CD4-positive, alpha-beta T cell treated with Interleukin-6 for 4 hours (primary cell): ENCODE measurements around the gene S100PBP.

ENCODE experiments used
- DNase-seq: peaks from one replicate; pipeline ENCODE4 v3.0.0-alpha.2; 2020; ENCODE audit warnings: mixed read lengths

Gene S100PBP

DNA sequence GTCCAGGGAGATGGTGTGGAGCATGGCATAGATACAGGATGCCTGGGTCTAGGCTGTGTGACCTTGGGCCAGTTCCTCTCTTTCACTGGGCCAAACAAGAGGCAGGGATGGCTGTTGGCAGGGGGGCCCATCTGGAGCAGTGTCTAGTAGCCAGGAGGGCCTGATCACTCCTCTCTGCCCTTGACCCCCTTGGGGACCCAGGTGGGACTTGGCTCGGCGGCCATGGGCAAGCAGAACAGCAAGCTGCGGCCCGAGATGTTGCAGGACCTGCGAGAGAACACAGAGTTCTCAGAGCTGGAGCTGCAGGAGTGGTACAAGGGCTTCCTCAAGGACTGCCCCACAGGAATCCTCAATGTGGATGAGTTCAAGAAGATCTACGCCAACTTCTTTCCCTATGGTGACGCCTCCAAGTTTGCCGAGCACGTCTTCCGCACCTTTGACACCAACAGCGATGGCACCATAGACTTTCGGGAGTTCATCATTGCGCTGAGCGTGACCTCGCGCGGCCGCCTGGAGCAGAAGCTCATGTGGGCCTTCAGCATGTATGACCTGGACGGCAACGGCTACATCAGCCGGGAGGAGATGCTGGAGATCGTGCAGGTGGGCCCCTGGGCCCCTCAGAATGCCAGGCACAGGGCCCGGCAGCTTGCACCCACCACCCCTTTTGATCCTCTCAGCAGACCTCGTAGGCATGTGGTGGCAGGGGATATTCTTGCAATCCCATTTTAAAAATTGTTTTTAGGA lies 71.4 kb downstream of the S100PBP start:
- DNase-seq = no peak

GRCh38 chr1:32889731-32890278 lies 72.4 kb downstream of the S100PBP start:
- no peak for DNase-seq

DNA sequence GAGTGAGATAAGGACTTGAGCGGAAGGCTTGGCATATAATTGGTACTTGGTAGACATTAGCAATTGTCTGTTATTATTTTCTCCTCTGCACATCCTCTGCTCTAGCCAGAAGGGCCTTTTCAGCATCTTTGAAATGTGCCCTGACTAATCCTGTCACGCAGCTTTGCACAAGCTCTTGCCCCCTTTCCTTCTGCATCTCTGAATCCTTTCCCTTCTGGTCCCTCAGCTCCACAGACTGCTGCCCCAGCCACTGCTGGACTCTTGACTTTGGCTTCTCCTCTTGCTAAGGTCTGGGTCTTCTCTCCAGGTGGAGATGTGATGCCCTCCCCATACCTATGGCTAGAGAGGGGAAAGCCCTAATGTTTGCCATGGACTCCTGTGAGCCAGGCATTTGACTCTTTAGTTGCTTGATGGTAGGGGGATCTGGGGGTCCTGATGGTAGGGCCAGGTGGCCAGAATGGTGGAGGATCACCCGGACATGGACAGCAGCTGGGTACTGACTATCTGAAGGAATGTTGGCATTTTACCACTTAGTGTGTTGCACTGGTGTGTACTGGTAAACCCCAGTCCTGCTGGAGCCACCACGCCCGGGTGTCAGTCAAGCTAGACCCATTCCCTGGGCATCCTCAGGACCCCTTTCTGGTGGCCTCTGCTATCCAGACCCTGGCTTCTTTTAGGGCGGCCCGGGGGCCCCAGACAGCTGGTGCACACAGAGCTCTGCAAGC lies 73.2 kb downstream of the S100PBP start:
- DNase-seq = no peak

- DNase-seq = no peak
Observed at GRCh38 chr1:32891241-32891570, 73.8 kb downstream of the S100PBP start.

DNA sequence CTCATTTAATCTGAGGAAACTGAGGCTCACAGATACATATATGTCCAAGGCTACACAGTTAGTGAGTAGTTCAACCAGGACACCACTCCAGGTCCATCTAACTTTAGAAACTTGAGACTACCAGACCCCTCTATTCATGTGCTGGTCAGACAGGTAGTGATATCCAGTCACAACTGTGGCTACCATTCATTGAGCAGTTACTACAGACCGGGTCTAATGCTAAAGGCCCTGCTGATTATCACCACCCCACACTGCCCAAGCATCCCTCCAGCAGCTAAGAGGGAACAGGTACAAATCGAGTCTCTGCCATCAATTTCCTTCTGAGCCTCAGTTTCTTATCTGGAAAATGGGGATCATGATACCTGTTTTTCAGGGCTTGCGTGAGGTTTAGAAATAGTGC lies 74.2 kb downstream of the S100PBP start:
- DNase-seq = no peak

DNA sequence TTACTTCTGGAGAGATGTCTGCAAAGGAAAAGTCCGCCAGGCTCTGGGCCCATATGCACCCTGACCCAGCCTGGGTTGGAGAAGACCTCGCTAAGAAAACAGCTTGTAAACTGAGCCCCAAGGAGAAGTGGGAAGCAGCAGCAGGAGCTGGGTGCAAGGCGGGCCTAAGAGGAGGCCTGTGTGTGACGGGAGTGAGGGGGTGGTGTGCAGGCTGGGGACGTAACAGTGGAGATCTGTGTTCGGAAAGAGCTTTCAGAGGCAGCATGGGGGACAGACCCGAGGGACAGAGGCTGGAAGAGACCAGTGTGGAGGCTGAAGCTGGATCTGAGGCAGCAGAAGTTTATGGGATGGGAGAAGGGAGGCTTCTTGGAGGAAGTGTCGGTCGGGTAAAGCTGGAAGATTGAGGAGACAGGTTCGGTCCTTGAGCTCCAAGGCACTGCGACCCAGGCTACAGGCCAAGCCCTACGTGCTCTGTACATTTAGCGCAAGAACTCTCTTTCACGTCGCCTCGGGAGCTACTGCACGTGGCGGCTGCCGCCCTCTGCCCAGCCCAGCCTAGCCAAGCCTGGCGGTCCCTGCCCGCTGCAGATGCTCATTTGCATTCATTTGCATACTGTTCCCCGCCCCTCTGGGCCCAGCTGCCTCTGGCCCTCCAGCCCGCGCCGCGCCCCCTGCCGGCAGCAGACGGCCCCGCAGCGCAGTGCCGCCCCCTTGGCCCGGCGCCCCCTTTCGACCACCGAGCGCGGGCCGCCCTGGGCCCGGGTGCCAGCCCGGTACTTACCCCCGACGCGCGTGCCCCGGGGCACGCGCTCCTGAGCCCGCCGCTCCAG lies 75.1 kb downstream of the S100PBP start:
- peak; percentile 26 for DNase-seq

DNA sequence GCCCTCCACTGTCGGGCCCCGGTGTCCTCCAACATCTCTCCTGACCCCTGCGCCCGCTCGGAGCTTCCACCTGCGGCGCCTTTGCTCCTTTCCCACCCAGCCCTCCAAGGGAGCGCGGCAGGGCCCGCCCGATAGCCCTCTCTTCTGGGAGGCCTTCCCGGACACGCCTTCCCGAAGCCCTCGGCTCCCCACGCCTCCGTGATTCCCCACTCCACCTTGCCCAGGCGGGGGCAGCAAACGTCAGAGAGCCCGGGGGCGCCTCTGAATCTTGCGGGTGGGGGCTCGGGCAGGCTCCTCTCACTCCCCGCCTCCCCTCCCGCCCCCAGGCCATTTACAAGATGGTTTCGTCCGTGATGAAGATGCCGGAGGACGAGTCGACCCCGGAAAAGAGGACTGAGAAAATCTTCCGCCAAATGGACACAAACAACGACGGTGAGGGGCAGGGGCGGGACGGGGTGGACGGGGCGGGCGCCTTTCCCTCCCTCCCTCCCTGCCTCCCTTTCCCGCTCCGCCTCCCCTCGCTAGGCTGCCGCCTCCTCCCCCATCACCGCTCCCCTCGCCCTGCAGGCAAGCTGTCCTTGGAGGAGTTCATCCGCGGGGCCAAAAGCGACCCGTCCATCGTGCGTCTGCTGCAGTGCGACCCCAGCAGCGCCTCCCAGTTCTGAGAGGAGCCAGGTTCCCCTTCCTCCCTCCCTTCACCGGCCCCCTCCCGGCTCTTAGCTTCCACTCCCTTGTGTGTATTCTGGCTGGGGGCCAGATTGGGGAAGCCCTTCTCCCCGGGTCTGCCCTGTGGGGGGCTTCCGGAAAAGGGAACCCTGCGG lies 76.0 kb downstream of the S100PBP start:
- peak; percentile 23 for DNase-seq

- no peak for DNase-seq
Observed at GRCh38 chr1:32894019-32894600, 76.7 kb downstream of the S100PBP start.

DNA sequence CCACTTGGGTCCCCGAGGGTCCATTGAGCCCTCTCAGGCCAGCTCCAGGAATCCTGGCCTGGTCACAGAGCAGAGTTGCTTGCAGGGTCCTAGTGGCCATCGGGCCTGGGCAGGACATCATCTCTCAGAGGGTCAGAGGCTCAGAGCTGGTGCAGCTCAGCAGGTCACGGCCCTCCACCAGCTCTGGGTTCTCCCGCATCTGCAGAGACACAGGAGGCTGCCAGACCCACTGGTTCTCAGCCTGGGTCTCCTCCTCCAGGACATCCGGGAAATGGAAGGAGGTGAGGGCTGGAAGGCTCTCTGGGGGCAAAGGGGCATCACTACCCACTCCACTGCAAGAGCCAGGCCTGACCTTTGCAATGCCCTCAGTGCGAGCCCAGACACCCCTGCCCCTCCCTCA lies 77.2 kb downstream of the S100PBP start:
- no peak for DNase-seq

DNA sequence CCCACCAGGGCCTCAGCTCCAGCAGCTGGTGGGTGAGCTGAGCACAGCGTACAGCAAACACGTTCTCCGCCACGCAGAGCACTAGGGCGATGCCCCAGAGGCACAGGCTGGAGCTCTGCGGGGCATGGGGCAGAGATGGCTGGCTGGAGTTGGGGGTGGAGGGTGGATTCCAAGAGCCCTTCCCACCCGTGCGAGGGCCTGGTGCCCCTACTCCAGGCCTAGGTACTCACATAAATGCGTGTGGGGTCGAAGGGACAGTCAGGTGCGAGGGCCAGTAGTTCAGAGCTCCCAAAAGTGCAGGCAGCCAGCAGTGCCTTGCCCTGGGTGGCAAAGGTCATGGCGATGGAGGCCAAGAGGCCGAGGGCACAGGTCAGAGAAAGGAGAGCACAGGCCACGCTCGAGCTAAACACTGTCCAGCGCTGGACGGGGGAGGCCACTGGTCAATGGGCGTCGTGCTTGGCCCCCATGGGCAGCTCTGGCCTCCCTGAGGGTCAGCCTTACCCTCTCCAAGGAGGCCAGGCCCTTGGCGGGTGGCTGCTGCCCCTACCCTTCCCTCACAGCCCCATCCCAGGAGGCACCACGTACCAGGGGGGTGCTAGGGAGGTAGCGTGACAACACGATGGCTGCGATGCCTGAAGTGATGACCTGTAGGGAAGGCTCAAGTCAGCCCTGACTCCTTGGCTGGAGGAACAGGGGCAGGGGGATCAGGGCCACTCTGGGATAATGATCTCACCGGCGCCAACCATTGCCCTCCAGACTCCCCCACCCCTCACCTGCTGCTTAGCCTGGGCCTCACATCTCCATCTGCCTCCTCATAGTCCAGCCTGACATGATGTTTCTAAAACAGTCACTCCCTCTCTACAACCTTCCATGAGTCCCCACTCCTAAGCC lies 78.1 kb downstream of the S100PBP start:
- DNase-seq = no peak

DNA sequence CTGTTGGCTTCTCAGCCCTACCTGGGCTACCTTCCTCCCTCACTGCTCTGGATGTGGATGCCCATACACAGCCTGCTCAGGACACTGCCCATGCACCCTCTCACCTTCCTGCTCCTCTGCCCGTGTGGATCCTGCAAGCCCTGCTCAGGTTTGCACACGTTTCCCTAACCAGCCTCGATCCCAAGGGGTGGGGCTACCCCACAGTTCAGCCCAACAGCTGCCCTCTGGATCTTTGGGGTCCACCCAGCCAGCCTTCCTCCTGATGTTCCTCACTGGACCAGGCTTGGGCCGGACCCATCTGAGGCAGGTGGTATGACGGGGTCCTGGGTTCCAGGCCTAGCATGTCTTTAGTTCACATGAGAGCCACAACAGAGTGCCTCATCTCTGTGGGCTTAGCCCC lies 79.0 kb downstream of the S100PBP start:
- no peak for DNase-seq

DNA sequence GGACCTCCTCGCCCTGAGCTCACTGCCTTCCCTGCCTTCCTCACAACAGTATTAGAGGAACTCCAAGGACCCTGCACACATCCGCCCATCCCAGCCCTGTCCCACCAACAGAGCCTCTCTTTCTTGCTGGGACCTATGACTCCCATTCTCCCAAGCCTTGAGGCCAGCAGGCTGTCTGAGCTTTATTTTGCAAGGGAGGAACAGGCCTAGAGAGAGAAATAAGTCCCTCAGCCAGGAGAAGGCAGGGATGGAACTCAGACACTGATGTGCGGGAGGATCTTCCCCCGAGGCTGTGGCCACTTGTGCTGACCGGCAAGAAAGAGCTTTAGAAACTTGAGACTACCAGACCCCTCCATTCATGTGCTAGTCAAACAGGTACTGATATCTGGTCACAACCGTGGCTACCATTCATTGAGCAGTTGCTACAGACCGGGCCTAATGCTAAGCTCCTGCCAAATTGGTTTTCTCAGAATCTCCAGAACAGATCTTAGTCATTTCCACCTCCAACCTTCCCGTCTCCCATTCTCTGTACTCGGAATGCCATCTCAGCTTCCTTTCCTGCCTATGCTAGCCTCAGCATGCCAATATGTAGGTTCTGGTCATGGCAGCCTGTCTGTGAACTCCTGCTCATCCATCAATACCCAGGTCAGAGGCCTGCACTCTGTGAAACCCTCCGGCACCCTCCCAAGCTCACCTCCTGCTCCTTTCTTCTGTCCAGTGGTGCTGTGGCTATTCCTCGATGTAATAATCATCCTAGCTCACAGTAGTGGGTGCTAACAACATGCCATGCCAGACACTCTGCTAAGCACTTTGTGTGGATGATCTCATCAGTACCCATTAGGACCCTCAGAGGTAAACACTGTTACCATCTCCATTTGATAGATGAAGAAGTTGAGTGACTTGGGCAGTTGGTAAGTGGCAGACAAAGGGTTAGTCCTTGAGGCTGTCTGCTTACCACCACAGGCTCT lies 79.9 kb downstream of the S100PBP start:
- DNase-seq = no peak

GRCh38 chr1:32898056-32898455 lies 80.6 kb downstream of the S100PBP start:
- no peak for DNase-seq

DNA sequence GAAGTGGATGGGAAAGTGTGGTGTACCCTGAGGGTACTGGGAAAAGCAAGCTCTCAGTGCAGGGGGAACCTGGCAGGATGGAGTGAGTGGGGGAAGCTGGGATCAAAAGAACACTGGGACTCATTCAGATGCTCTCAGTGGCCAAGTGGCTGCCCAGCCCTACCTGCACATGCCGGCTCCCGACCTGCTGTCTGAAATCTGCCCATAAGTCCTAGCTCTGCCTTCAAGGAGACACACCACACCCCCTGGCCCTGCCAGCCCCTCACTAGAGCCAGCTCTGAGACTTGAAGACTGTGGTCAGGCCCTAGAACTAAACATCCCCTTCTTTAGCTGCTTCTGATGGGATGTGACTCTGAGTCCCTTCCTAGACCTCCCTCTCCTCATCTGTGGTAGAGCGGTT lies 81.5 kb downstream of the S100PBP start:
- no peak for DNase-seq

GRCh38 chr1:32899586-32900296 lies 82.3 kb downstream of the S100PBP start:
- no peak for DNase-seq

DNA sequence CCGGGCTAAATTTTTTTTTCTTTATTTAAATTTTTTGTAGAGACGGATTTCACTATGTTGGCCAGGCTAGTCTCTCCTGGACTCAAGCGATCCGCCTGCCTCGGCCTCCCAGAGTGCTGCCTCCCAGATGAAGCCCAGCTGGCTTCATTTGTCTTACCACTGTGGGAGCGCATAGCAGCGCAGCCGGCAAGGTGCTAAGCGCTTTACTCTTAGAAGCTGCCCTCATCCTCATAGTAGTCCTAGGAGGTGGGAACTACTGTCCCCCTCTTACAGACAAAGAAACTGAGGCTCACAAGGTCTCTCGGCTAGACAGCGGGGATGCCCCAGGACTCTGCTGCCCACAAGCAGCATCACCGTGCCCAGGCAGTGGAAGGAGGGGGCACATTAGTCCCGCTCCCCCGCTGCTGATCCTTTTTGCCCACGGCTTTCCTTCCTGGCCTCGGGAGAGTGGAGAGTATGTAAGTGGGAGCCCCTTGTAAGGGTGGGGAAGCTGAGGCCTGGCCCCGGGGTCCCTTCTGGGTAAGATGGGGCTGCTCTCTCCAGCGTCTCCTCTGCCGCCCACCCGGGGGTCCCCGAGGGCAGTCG lies 83.0 kb downstream of the S100PBP start:
- no peak for DNase-seq

- peak; percentile 6 for DNase-seq
Observed at GRCh38 chr1:32900956-32901822, 83.7 kb downstream of the S100PBP start, which contains the start of gene TMEM54. TSS of gene TMEM54 (minus strand) at chr1:32901389. CDS start at chr1:32901238, 151 bp downstream.
